HepG2 (cell line): ENCODE measurements around the gene TSTD2. TPM values are rescaled to one million over a fixed set of nuclear protein-coding genes. Genes with fewer than 3 reads are reported as not detected.

Experiments used
- BRCA1 ChIP-seq: sonication (generic); formaldehyde crosslinking; IDR thresholded peaks from 2 replicates; pipeline ENCODE4 v1.4.0; 2020; ENCODE audit warnings: missing genetic modification reagents
- FOSL1 ChIP-seq: sonication (generic); formaldehyde crosslinking; IDR thresholded peaks from 2 replicates; pipeline ENCODE4 v1.9.0; 2021; ENCODE audit warnings: missing genetic modification reagents, borderline replicate concordance
- HNRNPH1 ChIP-seq: fragments of 200-400 bp; formaldehyde crosslinking; optimal IDR thresholded peaks from 2 replicates; pipeline ENCODE3; 2017; ENCODE audit warnings: mild to moderate bottlenecking, low read depth, low read length
- KLF6 ChIP-seq: IDR thresholded peaks from 2 replicates; pipeline ENCODE4 v1.8.0; 2016; ENCODE audit warnings: missing biosample characterization, missing genetic modification reagents
- MEF2D ChIP-seq: sonication (generic); formaldehyde crosslinking; IDR thresholded peaks from 2 replicates; pipeline ENCODE4 v1.5.1; 2020; ENCODE audit warnings: mild to moderate bottlenecking, missing genetic modification reagents
- PHF8 ChIP-seq: sonication (generic); formaldehyde crosslinking; IDR thresholded peaks from 2 replicates; pipeline ENCODE4 v1.5.0; 2020; ENCODE audit warnings: missing genetic modification reagents
- RNF2 ChIP-seq: fragments of 450-650 bp; conservative IDR thresholded peaks from 2 replicates; pipeline ENCODE4 v1.6.1; 2016; ENCODE audit warnings: low read depth
- SNAPC5 ChIP-seq: sonication (generic); formaldehyde crosslinking; IDR thresholded peaks from 2 replicates; pipeline ENCODE4 v1.8.1; 2023; ENCODE audit warnings: mild to moderate bottlenecking, missing genetic modification reagents, borderline replicate concordance
- TBL1XR1 ChIP-seq: fragments of 150-350 bp; IDR thresholded peaks from 2 replicates; pipeline ENCODE4 v1.6.1; 2014; ENCODE audit warnings: borderline replicate concordance, low read length; ENCODE audit not compliant: partially characterized antibody
- TGIF2 ChIP-seq: IDR thresholded peaks from 2 replicates; pipeline ENCODE4 v1.6.1; 2016; ENCODE audit warnings: control low read depth, missing compliant biosample characterization
- THAP7 ChIP-seq: sonication (generic); formaldehyde crosslinking; IDR thresholded peaks from 2 replicates; pipeline ENCODE4 v1.8.1; 2023; ENCODE audit warnings: mild to moderate bottlenecking, missing genetic modification reagents
- ZNF207 ChIP-seq: fragments of 450-650 bp; IDR thresholded peaks from 2 replicates; pipeline ENCODE4 v1.6.1; 2016; ENCODE audit warnings: antibody characterized with exemption, borderline replicate concordance
- ZNF296 ChIP-seq: sonication (generic); formaldehyde crosslinking; conservative IDR thresholded peaks from 2 replicates; pipeline ENCODE4 v1.5.0; 2020; ENCODE audit warnings: mild to moderate bottlenecking, missing genetic modification reagents
- ZNF407 ChIP-seq: sonication (generic); formaldehyde crosslinking; IDR thresholded peaks from one replicate; pipeline ENCODE4 v1.5.1; 2020; ENCODE audit warnings: mild to moderate bottlenecking, missing genetic modification reagents; ENCODE audit errors: not compliant biosample characterization
- ZNF430 ChIP-seq: sonication (generic); formaldehyde crosslinking; IDR thresholded peaks from 2 replicates; pipeline ENCODE4 v1.9.0; 2021; ENCODE audit warnings: mild to moderate bottlenecking, missing genetic modification reagents
- ZNF770 ChIP-seq: sonication (generic); formaldehyde crosslinking; IDR thresholded peaks from 2 replicates; pipeline ENCODE4 v1.5.0; 2020; ENCODE audit warnings: mild to moderate bottlenecking, missing genetic modification reagents
- ZSCAN22 ChIP-seq: sonication (generic); formaldehyde crosslinking; IDR thresholded peaks from 2 replicates; pipeline ENCODE4 v1.4.0; 2020; ENCODE audit warnings: mild to moderate bottlenecking, missing genetic modification reagents
- ZZZ3 ChIP-seq: sonication (generic); formaldehyde crosslinking; IDR thresholded peaks from 2 replicates; pipeline ENCODE4 v1.4.0; 2020; ENCODE audit warnings: missing genetic modification reagents, mild to moderate bottlenecking, borderline replicate concordance
- polyA plus RNA-seq, 8 experiments: library from polyadenylated mRNA; depleted of rRNA in 3 of 8; stranded (reverse) in 7 of 8; unstranded in 1 of 8; fragments of >200 nt; fragmentation: Illumina TruSeq in 4 of 8; extraction: Trizol in 4 of 8; gene quantifications; 2 replicates each; pipeline versions ENCODE4 v1.2.1 to v1.2.3, GENCODE V29; 2011 to 2016; ENCODE audit warnings: low read depth in 4 of 8, missing spikeins in 1 of 8, mixed read lengths in 1 of 8; ENCODE audit not compliant: insufficient read depth in 1 of 8
- total RNA-seq, 5 experiments: library from RNA; depleted of rRNA; stranded (reverse); fragments of >200 nt; fragmentation: Illumina TruSeq; extraction: Trizol; gene quantifications; 2 replicates each; pipeline ENCODE4 v1.2.3, GENCODE V29; 2016; ENCODE audit warnings: low read depth in 1 of 5

Gene TSTD2
- total and polyA plus RNA-seq, 2 of the 13 experiments (the other 11 are each of a cell fraction or from before 2014, with no cell fraction given), result 16.0 to 23.1 TPM

GRCh38 chr9:97632985-97633858 is at the start of gene TSTD2, which contains the start of gene NCBP1 (continued):
- TF ChIP-seq ZNF407 (CRISPR knock-in tag) (no peak), ZZZ3 (CRISPR knock-in tag) (peak; percentile 7; the same call in 1 of the 2 replicates), ZNF770 (CRISPR knock-in tag) (0 out of 2 replicates have a peak, but pooled peaks have one; percentile 61), KLF6 (CRISPR knock-in tag) (0 out of 2 replicates have a peak, but pooled peaks have one; percentile 13), SNAPC5 (no peak), ZSCAN22 (CRISPR knock-in tag) (peak; percentile 11; the same call in 1 of the 2 replicates), TGIF2 (peak; percentile 41), MEF2D (peak; percentile 22; the same call in 1 of the 2 replicates), TBL1XR1 (peak; percentile 18), FOSL1 (no peak), ZNF207 (no peak), ZNF430 (CRISPR knock-in tag) (peak; percentile 18; the same call in 1 of the 2 replicates), ZNF296 (no peak), THAP7 (peak; percentile 38; the same call in 1 of the 2 replicates), HNRNPH1 (no peak), PHF8 (CRISPR knock-in tag) (peak; percentile 93), RNF2 (peak; percentile 85), BRCA1 (peak; percentile 26; the same call in 1 of the 2 replicates)
